Measurements from ENCODE around the gene PICK1.
"Not testable (repeated sequence)": the region's sequence is repeated elsewhere in the genome, so short reads cannot be mapped to it uniquely, and the experiment has no call there.

PICK1 gene

DNA sequence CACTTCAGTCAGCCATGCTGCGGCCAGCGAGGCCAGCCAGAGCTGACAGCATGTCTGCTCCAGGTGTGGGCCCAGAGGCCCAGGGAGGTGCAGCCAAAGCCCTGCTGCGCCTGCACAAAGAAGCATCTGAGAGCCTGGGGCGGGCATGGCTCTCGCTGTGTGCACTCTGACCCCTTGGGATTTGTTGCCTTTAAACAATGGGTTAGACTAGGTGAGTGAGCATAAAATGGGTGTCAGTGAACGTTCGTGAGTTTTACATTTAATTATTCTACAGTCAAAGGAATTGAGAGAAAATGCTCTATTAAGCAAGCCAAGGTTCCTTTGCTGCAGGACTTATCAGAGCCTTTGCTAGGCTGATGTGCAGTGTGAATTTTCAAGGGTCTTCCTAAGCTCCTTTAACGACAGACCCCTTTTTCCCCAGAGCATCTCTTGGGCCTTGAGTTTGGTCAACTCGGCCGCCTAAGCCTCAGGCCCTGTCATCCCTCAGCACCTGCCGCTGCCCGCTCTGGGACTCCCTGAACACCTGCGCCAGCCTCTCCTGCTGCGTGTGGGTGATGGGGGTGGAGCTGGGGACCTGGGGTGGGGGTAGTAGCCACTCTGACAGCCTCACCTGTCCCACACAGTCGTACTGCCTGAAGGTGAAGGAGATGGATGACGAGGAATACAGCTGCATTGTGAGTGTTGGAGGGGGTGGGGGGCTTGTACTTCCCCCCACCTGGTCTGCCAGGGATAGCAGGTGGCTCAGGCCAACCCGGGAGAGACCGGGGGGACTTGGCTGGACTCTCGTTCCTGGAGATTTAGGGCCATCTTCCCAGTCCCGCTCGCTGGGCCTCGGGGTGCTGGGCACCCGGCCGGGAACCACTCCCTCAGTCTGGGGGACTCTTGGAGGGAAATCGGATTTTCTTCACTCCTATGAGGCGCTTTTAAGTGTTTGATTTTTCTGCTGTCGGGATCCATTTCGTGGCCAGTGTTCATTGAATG, 16.2 kb downstream of the PICK1 start:
- DNase-seq (ENCODE audit: low read depth in 4 of 4, low spot score in 1 of 4), result no peak

DNA sequence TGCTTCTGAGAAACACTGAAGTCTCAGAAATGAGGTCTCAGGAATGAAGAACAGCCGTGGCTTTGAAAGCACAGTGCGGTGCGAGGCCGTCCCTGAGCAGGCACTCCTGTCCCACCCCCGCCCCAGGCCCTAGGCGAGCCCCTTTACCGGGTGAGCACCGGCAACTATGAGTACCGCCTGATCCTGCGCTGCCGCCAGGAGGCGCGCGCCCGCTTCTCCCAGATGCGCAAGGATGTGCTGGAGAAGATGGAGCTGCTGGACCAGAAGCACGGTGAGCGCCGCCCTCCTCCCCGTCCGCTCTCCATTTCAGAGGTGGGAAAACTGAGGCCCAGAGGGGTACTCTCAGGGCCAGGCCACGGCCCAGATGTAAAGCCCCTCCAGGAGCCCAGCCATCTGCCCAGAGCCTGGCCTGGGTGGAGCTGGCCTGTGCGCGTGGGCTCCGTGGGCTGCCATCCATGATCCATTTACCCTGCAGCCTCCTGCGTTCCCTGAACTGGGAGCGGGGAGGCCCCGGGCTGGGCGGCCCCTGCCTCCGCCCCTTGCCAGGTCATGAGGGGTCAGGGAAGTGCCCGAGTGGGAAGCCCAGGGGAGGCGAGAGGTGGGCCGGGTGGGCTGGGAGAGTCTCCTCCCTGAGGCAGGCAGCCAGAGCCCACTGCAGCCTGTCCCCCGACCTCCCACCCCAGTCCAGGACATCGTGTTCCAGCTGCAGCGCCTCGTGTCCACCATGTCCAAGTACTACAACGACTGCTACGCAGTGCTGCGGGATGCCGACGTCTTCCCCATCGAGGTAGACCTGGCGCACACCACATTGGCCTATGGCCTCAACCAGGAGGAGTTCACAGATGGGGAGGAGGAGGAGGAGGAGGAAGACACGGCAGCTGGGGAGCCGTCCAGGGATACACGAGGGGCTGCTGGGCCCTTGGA, 17.2 kb downstream of the PICK1 start:
- no peak for DNase-seq (ENCODE audit: low read depth in 4 of 4, low spot score in 1 of 4)

DNA sequence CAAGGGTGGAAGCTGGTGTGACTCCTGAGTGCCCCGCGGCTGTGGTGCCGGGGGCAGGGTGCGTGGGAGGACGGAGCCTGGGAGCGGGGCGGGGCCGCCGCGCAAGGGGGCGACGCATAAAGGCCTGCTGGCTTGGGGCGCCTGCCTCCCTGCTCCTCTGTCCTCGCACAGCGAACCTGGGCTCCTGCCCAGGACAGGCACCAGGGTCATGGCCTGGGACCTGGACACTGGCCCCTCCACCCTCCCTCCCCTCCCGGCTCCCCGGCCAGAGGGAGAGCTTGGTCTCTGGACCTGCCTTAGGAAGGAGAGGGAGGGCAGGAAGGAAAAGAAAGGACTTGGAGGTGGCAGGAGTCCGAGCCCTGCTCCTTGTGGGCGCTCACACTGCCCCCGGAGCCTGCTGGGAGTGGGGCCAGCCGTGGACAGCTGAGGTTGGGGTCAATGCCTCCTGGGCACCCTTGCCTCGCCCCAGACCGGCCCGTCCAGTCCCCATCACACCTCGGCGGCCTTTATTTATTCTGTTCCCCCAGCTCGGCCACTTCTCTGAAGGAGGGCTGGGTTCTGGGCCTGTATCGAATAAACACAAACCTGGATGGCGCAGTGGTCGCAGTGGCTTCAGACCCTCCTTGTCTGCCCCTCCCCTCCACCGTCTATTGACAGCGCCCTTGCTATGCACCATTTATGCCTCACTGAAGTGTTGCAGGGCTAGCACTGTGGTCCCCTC, 18.1 kb downstream of the PICK1 start:
- no peak for DNase-seq (ENCODE audit: low read depth in 4 of 4, low spot score in 1 of 4)

DNA sequence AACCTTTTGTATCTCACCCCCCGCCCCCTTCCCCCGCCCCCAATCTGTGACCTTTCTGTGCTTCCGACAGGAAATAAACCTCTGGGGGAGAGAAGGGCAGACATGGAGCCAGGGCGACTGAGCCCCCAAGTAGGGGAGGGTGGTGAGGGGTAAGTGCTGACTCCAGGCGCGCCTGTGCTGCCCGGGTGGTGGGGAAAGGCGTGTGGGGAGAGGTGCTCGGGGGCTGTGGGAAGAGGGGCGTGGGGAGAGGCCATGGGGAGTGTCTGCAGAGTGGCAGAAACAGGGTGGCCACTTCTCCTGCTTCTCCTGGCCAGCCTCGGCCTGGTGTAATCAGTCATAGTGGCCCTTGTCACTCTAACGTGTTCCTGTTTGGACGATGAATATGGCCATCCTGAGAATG, 18.8 kb downstream of the PICK1 start:
- no peak for DNase-seq (ENCODE audit: low read depth in 4 of 4, low spot score in 1 of 4)

DNA sequence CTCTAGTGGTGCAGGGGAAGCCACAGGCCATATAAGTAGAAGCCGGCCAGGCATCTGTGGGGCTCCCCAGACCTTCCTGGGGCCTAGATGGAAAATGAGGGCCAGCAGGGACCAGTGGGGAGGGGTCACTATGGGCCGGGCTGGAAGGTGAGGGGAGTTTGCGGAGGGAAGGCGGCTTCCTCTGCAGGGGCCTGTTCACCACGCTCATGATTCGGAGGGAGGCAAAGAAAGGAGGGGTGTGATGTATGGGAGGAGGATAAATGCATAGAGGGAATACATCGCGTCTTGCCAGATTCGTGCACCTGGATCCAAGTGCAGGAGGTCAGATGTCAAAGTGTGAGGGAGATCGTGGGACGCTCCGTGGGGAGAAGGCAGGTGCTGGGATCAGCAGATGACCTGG, 19.9 kb downstream of the PICK1 start:
- no peak for DNase-seq (ENCODE audit: low read depth in 4 of 4, low spot score in 1 of 4)

DNA sequence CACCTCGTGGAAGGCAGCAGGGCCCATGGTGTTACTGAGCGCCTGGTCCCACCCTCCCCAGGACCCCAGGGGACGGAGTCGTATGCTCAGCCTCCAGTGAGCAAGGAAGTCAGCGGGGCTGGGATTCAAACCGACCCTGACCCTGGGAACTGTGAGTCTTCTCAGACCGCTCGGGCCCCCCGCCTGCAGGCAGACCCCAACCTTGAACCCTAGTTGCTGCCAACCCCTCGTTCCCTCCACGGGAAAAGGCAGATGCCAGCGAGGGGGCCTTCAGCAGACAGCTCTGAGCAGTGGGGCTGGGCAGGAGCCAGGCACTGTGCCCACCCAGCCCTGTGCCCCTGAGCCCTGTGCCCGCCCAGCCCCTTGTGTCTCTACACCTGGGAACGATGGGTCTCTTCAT, 20.4 kb downstream of the PICK1 start:
- DNase-seq (ENCODE audit: low read depth in 4 of 4, low spot score in 1 of 4), result no peak

DNA sequence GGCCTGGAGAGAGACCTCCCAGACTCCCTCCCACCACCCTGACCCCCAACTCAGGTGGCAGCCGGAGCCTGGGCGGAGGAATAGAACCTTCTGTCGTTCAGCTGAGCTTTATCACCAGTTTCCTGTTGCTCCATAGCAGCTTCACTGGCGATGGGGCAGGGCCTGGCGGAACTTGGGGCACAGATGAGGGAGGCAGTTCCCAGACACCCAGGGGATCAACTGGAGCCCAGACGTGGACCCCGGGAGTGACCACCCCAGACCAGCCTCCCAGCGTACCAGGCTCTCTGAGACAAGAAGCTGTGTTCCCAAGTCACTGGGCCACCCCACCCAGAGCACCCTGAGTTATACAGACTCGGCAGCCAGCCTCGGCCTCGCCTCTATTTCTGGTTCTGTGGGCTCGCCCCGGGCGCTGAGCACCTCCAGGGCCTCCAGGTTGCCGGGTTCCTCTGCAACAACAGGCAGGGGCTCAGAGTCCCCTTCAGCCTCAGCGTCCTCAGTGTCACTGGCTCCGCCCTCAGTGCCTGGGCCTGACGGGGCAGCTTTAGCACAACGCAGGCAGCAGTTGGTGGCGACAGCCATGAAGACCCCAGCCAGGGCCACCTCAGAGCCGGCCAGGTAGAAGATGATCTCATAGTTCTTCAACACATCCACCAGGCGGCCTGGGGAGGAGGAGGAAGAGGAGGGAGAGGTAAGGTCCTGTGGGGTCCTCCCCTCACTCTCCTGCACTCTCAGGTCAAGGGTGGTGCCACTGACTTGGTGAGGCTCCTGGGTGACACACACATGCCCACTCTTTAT, 21.0 kb downstream of the PICK1 start:
- no peak for DNase-seq (ENCODE audit: low read depth in 4 of 4, low spot score in 1 of 4)

DNA sequence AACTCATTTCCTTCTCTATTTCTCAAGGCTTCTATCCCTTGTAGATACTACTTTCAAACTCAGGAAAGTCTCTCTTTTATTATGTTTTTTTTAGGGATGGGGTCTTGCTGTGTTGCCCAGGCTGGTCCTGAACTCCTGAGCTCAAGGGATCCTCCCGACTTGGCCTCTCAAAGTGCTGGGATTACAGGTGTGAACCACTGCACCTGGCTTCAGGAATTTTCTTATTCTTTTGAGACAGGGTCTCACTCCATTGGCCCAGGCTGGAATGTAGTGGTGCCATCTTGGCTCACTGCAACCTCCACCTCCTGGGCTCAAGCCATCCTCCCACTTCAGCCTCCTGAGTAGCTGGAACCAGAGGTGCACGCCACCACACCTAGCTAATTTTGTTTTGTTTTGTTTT, 22.0 kb downstream of the PICK1 start:
- DNase-seq (ENCODE audit: low read depth in 4 of 4, low spot score in 1 of 4), result not testable (repeated sequence)

DNA sequence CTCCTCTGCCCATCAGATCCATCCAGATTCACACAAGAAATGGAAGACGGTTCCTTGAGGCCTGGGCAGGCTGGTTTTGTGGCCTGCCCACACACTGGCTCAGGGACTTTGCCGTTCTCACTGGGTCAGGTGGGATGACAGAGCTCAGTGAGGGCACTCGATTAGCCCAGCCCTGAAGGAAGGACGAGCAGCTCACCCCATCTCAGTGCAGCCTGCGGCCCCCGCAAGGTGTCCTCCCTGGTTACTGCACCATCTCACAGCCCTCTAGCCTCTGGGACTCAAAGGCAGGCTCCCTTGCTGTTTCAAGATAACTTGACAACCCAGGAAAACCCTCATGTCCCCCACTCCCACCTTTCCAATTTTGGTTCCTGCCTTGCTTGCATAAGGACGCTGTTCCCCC, 22.6 kb downstream of the PICK1 start:
- DNase-seq (ENCODE audit: low read depth in 4 of 4, low spot score in 1 of 4), result no peak

DNA sequence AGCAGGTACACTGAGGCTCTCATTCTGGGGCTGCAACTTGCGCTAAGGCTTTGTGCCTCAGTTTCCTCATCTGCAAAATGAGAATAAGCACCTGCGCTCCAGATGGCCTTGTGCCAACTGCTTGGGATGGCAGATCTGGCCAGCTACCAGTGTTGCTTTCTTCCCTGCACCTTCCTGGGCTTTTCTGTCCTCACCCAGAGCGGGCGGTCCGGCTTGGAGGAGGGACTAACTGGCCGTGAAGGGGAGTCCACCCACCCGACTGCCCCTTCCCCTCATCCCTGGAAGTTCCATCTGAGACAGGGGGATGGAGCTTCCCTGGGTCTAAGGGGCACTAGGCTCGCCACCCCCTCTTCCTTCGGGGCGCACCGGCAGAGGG, 23.3 kb downstream of the PICK1 start:
- no peak for DNase-seq (ENCODE audit: low read depth in 4 of 4, low spot score in 1 of 4)

DNA sequence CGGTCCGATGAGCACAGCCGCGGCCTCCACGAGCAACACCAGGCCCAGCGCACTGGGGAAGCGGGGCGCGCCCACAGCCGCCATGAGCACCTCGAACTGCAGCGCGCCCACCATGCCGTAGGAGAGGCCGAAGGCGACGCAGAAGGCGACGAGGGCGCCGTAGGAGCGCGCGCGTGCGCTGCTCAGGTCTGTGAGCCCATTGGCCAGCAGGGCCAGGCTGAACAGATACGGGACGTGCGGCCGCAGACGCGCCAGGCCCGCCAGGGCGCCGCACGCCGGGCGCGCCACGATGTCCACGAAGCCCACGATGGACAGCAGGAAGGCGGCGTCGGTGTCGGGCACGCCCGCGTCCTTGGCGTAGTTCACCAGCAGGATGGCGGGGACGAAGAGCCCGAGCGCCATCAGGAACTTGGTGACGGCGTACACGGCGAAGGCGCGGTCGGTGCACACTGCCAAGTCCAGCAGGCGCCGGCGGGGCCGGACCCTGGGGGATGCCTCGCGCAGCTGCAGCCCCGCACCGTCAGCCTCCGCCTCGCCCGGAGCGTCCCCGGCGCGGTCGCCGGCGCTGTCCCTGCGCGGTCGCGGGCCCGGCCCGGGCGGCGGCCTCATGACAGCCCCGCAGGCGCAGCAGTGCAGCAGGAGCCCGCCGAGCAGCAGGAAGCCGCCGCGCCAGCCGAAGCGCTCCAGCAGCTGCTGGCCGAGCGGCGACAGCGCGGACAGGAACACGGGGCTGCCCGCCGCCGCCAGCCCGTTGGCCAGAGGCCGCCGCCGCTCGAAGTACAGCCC, 23.8 kb downstream of the PICK1 start:
- DNase-seq (ENCODE audit: low read depth in 4 of 4, low spot score in 1 of 4), result no peak

DNA sequence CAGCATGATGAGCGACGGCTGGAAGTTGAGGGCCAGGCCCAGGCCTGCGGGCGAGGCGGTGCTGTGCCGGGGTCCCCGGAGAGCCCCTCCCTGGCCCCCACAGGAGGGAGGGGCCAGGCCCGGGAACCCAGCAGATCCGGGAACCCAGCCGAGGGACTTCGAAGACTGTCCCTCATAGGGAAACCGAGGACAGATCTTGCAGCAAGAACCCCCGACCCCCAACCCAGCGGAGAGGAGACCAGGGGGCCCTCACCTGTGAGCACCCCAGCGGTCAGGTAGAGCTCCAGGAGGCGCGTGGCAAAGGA, 24.4 kb downstream of the PICK1 start:
- DNase-seq (ENCODE audit: low read depth in 4 of 4, low spot score in 1 of 4), result no peak

DNA sequence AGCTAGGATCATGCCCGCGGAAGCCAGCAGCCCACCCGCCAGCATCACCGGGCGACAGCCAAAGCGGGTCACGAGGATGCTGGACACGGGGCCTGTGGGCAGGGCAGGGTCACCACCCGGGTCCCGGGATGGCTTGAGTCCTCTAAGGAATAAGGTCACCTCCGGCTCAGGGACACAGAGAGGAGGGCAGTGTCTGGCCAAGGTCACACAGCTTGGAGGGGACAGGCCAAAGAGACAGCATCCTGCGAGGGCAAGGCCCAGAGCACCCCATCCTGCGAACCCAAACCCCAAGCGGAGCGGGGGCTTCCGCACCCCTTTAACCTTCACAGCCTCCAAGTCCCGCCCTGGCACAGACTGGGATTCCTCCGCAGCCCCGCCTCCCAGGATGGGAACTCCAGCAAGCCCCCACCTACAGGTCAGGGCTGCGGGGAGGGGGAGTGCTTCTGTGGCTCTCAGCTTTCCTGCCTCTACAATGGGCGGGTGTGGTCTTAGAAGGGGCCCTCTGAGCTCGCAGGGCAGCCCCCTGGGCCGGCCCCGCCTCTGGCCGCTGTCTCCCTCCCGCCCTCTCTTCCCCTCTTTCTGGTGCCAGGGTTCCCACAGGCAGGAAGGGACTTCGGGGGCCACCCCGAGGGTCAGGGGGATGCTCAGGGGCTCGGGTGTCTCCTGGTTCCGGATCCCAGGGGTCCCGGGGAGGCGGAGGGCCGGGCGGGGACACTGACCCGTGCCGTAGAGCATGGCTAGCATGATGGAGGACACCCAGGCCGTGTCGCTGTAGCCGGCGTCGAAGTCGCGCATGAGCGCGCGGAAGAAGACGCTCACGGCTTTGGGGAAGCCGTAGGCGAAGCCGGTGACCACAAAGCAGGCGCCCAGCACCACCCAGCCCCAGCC, 25.0 kb downstream of the PICK1 start:
- no peak for DNase-seq (ENCODE audit: low read depth in 4 of 4, low spot score in 1 of 4)

DNA sequence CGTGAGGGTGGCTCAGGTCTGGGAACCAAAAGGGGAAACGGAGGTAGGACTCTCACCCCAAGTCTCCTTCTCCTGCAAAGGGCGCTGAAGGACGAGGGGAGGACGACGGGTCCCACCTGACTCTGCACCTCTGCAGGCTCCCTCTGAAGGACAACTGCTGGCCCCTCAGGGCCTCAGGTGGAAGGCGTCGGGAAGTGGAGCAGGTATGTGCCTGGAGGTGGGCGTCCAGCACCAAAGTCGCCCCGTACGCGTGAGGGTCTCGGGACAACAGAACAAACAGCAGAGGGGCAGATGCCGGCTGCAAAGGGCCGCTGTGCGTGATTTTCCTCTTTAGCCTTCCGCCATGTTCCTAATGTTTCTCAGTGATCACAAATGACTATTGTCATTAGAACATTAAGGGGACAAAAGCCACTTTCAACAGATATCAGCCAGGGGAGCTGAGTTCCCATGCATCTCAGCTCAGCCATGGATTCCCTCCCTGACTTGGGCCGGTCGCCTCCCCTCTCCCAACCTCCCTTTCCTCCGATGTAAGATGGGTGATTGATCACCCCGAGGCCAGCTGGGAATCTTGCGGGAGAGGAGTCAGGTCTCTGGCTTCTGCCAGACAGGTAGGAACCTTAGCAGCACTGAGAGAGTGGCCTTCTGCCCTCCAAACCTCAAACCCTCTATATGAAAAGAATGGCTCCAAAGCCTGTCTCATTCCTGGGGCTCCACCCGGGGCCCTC, 25.9 kb downstream of the PICK1 start:
- no peak for DNase-seq (ENCODE audit: low read depth in 4 of 4, low spot score in 1 of 4)

DNA sequence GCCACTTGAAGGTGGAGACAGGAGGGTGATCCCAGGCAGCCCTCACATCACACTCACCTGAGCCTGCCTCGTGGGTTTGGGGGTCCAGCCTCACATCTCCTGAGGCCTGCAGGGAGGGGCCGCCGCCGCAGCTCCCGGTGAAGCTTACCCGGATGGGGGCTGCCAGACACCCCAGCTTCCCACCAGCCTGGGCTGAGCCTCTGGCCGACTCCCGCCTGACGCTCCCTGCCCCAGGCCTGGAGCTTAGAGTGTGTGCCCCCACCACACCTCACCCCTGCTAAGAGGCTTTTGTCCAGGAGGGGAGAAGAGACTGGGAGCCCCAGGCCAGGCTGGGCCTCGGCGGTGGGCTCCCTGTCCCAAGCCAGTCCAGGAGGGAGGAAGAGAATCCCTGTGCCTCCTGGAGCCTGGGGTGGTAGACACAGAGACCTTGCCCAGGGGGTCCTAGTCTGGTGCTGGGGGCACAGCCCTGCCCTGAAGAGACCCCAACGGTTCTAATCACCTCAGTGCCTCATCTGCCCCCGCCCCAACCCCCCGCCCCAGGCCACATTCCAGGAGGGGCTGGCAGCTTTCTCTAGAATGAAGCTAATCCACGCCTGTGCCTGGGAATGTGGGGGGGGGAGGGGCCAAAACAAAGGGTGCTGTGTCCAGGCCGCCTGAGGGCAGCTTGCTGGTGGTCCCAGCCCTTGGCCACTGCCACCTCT, 26.9 kb downstream of the PICK1 start, which contains the start of gene SLC16A8:
Gene SLC16A8, minus strand, starts transcription at position 254 of the 701 bp plus-strand sequence. CDS start 1,311 bp downstream, outside the sequence.
- no peak for DNase-seq (ENCODE audit: low read depth in 4 of 4, low spot score in 1 of 4)

DNA sequence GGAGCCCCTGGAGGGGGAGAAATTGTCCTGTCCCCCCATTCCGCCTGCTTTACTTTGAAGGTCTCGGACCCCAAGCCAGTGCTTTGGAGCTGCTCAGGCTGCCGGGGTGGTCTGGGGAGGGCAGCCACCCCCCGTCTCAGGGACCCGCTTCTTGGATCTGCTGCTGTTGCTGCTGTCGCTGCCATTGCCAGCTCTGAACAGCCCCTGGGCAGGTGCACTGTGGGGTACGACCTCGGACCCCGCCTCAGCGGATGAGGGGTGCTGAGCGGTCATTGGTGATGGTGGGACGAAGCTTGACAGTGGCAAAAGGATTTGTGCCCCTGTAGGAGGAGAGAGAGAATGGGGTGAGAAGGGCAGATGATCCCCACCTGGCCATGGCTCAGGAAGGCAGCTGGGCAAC, 27.9 kb downstream of the PICK1 start:
- no peak for DNase-seq (ENCODE audit: low read depth in 4 of 4, low spot score in 1 of 4)

DNA sequence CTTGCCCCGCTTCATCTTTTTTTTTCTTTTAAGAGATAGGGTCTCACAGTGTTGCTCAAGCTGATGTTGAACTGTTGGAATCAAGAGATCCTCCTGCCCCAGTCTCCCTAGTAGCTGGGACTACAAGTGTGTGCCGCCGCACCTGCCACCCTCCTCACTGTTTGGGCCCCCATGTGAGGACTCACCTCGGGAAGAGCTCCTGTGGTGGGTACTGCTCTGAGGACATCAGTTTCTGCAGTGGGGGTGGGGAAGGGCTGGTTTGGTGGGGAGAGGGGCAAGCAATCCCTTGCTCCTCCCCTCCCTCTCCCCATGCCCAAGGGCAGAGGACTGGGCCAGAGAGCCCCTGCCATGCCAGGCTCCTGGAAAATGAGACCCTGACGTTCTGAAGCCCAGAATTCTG, 28.3 kb downstream of the PICK1 start:
- no peak for DNase-seq (ENCODE audit: low read depth in 4 of 4, low spot score in 1 of 4)
